ENCODE measurements around the gene C2CD2.

GRCh38 chr21:41972511-41973205 is 18.8 kb upstream of the C2CD2 start:
- TF ChIP-seq CTCF (IDR thresholded peaks at IDR 0.05) = no peak
- TF ChIP-seq POLR2A (IDR thresholded peaks at IDR 0.05) = no peak
